Measurements from ENCODE around the gene SMG1. TPM values are rescaled to one million over a fixed set of nuclear protein-coding genes. Genes with fewer than 3 reads are reported as not detected.
A peak's percentile ranks its signal among the peaks of the same experiment; 100 is the strongest.

The SMG1 gene
- total and polyA plus RNA-seq, 2 of the 13 experiments (the other 11 are each of a cell fraction or from before 2014, with no cell fraction given): 48.7 to 53.7 TPM

DNA sequence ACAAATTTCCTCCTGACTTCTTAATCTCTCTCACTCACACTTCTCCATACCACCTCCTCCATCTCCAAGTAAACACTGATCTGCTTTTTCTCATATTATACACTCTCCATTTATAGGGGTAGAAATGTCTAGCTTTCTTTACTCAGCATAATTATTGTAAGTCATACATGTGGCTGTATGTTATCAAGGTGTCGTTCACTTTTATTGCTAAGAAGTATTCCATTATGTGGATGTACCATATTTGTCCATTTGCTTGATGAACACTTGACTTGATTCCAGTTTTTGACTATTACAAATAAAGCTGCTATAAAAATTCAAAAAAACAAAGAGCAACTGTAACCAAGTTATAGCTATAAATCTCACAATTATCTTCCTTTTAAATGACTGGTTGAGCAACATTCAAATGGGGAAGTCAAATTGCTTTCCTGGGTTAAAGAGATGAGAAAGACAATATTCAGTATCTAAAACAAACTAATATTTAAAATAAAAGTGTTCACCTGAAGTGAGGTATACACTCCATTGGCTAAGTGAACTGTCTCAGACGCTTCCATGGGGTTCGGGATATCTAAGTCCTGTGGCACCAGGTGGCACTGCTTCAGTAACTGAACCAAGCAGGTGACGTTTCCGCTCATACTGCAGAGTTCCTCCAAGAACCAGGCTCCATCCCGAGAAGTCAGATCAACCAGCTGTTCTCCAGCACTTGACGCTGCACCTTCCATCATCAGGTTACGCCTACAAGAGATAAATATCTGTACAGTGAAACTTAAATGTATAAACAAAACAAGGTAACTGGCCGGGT, 92.3 kb downstream of the SMG1 start:
- DNase-seq (ENCODE audit: low spot score) (no peak), FAIRE-seq (no peak), ATAC-seq (no peak; the same call in 2 of the 3 replicates)
- Histone ChIP-seq H3K4me1 (ENCODE audit: insufficient read depth, low read length) (peaks cover 8% of the 10 kb centered on the region; the same call in 1 of the 2 replicates), H3K79me2 (ENCODE audit: insufficient read depth, low read length) (no peaks in the 10 kb centered on the region), H2AFZ (ENCODE audit: low read length) (no peak overlapping the region), H3K27me3 (ENCODE audit: control insufficient read depth in 1 of 2, insufficient read depth in 2 of 2, low read length in 2 of 2) (no peaks in the 10 kb centered on the region), H4K20me1 (ENCODE audit: insufficient read depth, low read length) (no peaks in the 10 kb centered on the region), H3K27ac (ENCODE audit: extremely low read length, insufficient read depth, low read length) (no peak overlapping the region), H3K4me3 (replicated peaks in 1 of 3; ENCODE audit: insufficient read depth in 1 of 3, low read depth in 2 of 3, low read length in 3 of 3) (no peak overlapping the region), H3K36me3 (replicated peaks in 1 of 2; ENCODE audit: control insufficient read depth in 1 of 2, insufficient read depth in 2 of 2, low read length in 2 of 2) (peaks cover 61 to 89% of the 10 kb centered on the region in 2 experiments), H3K4me2 (ENCODE audit: low read depth, low read length) (no peak overlapping the region), H3K9ac (ENCODE audit: insufficient read depth, low read depth, low read length) (no peak overlapping the region), H3K9me3 (ENCODE audit: low read length) (no peaks in the 10 kb centered on the region)
- intact Hi-C loops (cut with micrococcal nuclease; ENCODE audit: unreplicated experiment) (no loop called here), in situ Hi-C loops (cut with HindIII; ENCODE audit: extremely low pct_ligation_motif_present, low pct_unique_long_range_greater_than_20kb) (no loop called here)
- CTCF ChIA-PET (ENCODE audit: low intra/inter-chr PET ratio, low total read pairs): no interaction called here
- no TSS peak for BruUV-seq (replicated peaks)
- WGBS (ENCODE audit: low lambda C conversion rate): 96% methylated on average over 9 of the region's 9 CpGs
- POLR2A ChIA-PET: interaction anchor here (1.7 to 2.3 kb wide), 2 partner anchors 32 to 44 kb away, joined by 5 to 6 read pairs; partner anchors contain the start of genes ARL6IP1 and RPS15A
- TF ChIP-seq ZNF784 (CRISPR knock-in tag; IDR thresholded peaks at IDR 0.05; ENCODE audit: borderline replicate concordance): no peak
- no peak for TF ChIP-seq ZNF251 (CRISPR knock-in tag; IDR thresholded peaks at IDR 0.05)
- no peak for TF ChIP-seq HINFP (CRISPR knock-in tag; IDR thresholded peaks at IDR 0.05; ENCODE audit: low read depth)
- TF ChIP-seq, protein P1, sequence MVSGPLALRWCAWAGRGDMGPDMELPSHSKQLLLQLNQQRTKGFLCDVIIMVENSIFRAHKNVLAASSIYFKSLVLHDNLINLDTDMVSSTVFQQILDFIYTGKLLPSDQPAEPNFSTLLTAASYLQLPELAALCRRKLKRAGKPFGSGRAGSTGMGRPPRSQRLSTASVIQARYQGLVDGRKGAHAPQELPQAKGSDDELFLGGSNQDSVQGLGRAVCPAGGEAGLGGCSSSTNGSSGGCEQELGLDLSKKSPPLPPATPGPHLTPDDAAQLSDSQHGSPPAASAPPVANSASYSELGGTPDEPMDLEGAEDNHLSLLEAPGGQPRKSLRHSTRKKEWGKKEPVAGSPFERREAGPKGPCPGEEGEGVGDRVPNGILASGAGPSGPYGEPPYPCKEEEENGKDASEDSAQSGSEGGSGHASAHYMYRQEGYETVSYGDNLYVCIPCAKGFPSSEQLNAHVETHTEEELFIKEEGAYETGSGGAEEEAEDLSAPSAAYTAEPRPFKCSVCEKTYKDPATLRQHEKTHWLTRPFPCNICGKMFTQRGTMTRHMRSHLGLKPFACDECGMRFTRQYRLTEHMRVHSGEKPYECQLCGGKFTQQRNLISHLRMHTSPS (CRISPR knock-in tag; IDR thresholded peaks at IDR 0.05; ENCODE audit: low read depth): no peak
- TF ChIP-seq SIX1 (CRISPR knock-in tag; IDR thresholded peaks at IDR 0.05; ENCODE audit: borderline replicate concordance): no peak
- TF ChIP-seq, protein P2, sequence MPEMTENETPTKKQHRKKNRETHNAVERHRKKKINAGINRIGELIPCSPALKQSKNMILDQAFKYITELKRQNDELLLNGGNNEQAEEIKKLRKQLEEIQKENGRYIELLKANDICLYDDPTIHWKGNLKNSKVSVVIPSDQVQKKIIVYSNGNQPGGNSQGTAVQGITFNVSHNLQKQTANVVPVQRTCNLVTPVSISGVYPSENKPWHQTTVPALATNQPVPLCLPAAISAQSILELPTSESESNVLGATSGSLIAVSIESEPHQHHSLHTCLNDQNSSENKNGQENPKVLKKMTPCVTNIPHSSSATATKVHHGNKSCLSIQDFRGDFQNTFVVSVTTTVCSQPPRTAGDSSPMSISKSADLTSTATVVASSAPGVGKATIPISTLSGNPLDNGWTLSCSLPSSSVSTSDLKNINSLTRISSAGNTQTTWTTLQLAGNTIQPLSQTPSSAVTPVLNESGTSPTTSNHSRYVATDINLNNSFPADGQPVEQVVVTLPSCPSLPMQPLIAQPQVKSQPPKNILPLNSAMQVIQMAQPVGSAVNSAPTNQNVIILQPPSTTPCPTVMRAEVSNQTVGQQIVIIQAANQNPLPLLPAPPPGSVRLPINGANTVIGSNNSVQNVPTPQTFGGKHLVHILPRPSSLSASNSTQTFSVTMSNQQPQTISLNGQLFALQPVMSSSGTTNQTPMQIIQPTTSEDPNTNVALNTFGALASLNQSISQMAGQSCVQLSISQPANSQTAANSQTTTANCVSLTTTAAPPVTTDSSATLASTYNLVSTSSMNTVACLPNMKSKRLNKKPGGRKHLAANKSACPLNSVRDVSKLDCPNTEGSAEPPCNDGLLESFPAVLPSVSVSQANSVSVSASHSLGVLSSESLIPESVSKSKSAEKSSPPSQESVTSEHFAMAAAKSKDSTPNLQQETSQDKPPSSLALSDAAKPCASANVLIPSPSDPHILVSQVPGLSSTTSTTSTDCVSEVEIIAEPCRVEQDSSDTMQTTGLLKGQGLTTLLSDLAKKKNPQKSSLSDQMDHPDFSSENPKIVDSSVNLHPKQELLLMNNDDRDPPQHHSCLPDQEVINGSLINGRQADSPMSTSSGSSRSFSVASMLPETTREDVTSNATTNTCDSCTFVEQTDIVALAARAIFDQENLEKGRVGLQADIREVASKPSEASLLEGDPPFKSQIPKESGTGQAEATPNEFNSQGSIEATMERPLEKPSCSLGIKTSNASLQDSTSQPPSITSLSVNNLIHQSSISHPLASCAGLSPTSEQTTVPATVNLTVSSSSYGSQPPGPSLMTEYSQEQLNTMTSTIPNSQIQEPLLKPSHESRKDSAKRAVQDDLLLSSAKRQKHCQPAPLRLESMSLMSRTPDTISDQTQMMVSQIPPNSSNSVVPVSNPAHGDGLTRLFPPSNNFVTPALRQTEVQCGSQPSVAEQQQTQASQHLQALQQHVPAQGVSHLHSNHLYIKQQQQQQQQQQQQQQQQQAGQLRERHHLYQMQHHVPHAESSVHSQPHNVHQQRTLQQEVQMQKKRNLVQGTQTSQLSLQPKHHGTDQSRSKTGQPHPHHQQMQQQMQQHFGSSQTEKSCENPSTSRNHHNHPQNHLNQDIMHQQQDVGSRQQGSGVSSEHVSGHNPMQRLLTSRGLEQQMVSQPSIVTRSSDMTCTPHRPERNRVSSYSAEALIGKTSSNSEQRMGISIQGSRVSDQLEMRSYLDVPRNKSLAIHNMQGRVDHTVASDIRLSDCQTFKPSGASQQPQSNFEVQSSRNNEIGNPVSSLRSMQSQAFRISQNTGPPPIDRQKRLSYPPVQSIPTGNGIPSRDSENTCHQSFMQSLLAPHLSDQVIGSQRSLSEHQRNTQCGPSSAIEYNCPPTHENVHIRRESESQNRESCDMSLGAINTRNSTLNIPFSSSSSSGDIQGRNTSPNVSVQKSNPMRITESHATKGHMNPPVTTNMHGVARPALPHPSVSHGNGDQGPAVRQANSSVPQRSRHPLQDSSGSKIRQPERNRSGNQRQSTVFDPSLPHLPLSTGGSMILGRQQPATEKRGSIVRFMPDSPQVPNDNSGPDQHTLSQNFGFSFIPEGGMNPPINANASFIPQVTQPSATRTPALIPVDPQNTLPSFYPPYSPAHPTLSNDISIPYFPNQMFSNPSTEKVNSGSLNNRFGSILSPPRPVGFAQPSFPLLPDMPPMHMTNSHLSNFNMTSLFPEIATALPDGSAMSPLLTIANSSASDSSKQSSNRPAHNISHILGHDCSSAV (CRISPR knock-in tag; IDR thresholded peaks at IDR 0.05; ENCODE audit: borderline replicate concordance): no peak
- TF ChIP-seq CTCF (CRISPR knock-in tag; IDR thresholded peaks at IDR 0.05): 0 out of 2 replicates have a peak, but pooled peaks have one; percentile 8
